ENCODE results near the gene SGTA. TPM values are rescaled to one million over a fixed set of nuclear protein-coding genes. Genes with fewer than 3 reads are reported as not detected.

The SGTA gene
- total and polyA plus RNA-seq, 9 of the 15 experiments (the other 6 are each of a cell fraction or from before 2014, with no cell fraction given), result 1.4 to 110 (median 49.9) TPM

- TF ChIP-seq ZNF398 (CRISPR knock-in tag; IDR thresholded peaks at IDR 0.05), result no peak
- TF ChIP-seq ZFP91 (CRISPR knock-in tag; IDR thresholded peaks at IDR 0.05), result no peak
- TF ChIP-seq ZNF395 (CRISPR knock-in tag; IDR thresholded peaks at IDR 0.05), result peak; percentile 45; the same call in 1 of the 2 replicates
- TF ChIP-seq TBP (optimal IDR thresholded peaks at IDR 0.05; ENCODE audit: low read depth, low read length), result no peak
- no peak for TF ChIP-seq ZNF780A (CRISPR knock-in tag; IDR thresholded peaks at IDR 0.05)
- no peak for TF ChIP-seq HNRNPUL1 (IDR thresholded peaks at IDR 0.05; ENCODE audit: low read length)
- TF ChIP-seq PRMT5 (CRISPR knock-in tag; IDR thresholded peaks at IDR 0.05), result no peak
- TF ChIP-seq PKNOX1 (IDR thresholded peaks at IDR 0.05), result no peak
- TF ChIP-seq MIER1 (IDR thresholded peaks at IDR 0.05; ENCODE audit: low read depth), result no peak
- 0 out of 2 replicates have a peak, but pooled peaks have one; percentile 3 for TF ChIP-seq ZNF263 (CRISPR knock-in tag; IDR thresholded peaks at IDR 0.05; ENCODE audit: borderline replicate concordance)
- TF ChIP-seq FOXP1 (CRISPR knock-in tag; IDR thresholded peaks at IDR 0.05), result 0 out of 2 replicates have a peak, but pooled peaks have one; percentile 18
- no peak for TF ChIP-seq USF1 (CRISPR knock-in tag; IDR thresholded peaks at IDR 0.05)
- no peak for TF ChIP-seq TEAD4 (IDR thresholded peaks at IDR 0.05; ENCODE audit: low read length)
- TF ChIP-seq TEAD4 (CRISPR knock-in tag; IDR thresholded peaks at IDR 0.05; ENCODE audit: borderline replicate concordance), result 0 out of 2 replicates have a peak, but pooled peaks have one; percentile 46
- TF ChIP-seq NFE2L1 (tag; IDR thresholded peaks at IDR 0.05; ENCODE audit: borderline replicate concordance, low read depth), result no peak
- TF ChIP-seq RAD21 (CRISPR knock-in tag; conservative IDR thresholded peaks at IDR 0.05 in 1 of 2, IDR thresholded peaks at IDR 0.05 in 1 of 2), result no peak
- no peak for TF ChIP-seq GABPB2 (CRISPR knock-in tag; conservative IDR thresholded peaks at IDR 0.05)
Measured at GRCh38 chr19:2723747-2724146, 59.3 kb downstream of the SGTA start (continued).

All from K562 (cell line).